Measurements from ENCODE around the gene TDRD1. TPM values are rescaled to one million over a fixed set of nuclear protein-coding genes. Genes with fewer than 3 reads are reported as not detected.
"Not testable (repeated sequence)": the region's sequence is repeated elsewhere in the genome, so short reads cannot be mapped to it uniquely, and the experiment has no call there.

The TDRD1 gene
- total RNA-seq, 1 donor from 2014 or later, result 1.9 TPM

- no peak overlapping the region for H3K27ac ChIP-seq (replicated peaks)
- H3K4me3 ChIP-seq, result no peak overlapping the region
- no peaks in the 10 kb centered on the region for H3K27me3 ChIP-seq (ENCODE audit: low read depth)
- peaks cover 13% of the 10 kb centered on the region for H3K4me1 ChIP-seq
- peaks cover 56% of the 10 kb centered on the region for H3K36me3 ChIP-seq
- DNase-seq, result no peak
- intact Hi-C loops (cut with micrococcal nuclease), result no loop called here
- TF ChIP-seq CTCF (IDR thresholded peaks at IDR 0.05; ENCODE audit: borderline replicate concordance), result no peak
- no peaks in the 10 kb centered on the region for H3K9me3 ChIP-seq (replicated peaks)
Measured at GRCh38 chr10:114142018-114142417, 37.1 kb upstream of the TDRD1 start.

- no peak overlapping the region for H3K4me3 ChIP-seq
- peaks cover 61% of the 10 kb centered on the region for H3K36me3 ChIP-seq
- H3K4me1 ChIP-seq, result peaks cover 13% of the 10 kb centered on the region
- H3K9me3 ChIP-seq (replicated peaks), result no peaks in the 10 kb centered on the region
- H3K27ac ChIP-seq (replicated peaks), result no peak overlapping the region
- no peak for DNase-seq
- H3K27me3 ChIP-seq (ENCODE audit: low read depth), result no peaks in the 10 kb centered on the region
- intact Hi-C loops (cut with micrococcal nuclease), result no loop called here
- TF ChIP-seq CTCF (IDR thresholded peaks at IDR 0.05; ENCODE audit: borderline replicate concordance), result no peak
Measured at GRCh38 chr10:114143160-114143559, 36.0 kb upstream of the TDRD1 start.

DNA sequence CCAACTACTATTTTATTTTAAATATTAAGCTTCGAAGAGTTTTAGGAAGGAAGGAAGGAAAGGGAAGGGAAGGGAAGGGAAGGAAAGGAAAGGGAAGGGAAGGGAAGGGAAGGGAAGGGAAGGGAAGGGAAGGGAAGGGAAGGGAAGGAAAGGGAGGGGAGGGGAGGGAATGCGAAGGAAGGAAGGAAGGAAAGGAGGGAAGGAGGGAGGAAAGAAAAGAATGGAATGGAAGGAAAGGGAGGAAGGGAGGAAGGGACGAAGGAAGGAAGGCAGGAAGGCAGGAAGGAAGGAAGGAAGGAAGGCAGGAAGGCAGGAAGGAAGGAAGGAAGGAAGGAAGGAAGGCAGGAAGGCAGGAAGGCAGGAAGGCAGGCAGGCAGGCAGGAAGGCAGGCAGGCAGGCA is 29.7 kb upstream of the TDRD1 start:
- H3K9me3 ChIP-seq (replicated peaks); H3K27me3 ChIP-seq (ENCODE audit: low read depth); DNase-seq; H3K4me3 ChIP-seq; intact Hi-C loops (cut with micrococcal nuclease); H3K27ac ChIP-seq (replicated peaks); H3K4me1 ChIP-seq: not testable (repeated sequence)
- H3K36me3 ChIP-seq, result peaks cover 83% of the 10 kb centered on the region

- intact Hi-C loops (cut with micrococcal nuclease), result no loop called here
Measured at GRCh38 chr10:114151486-114151885, 27.7 kb upstream of the TDRD1 start.

DNA sequence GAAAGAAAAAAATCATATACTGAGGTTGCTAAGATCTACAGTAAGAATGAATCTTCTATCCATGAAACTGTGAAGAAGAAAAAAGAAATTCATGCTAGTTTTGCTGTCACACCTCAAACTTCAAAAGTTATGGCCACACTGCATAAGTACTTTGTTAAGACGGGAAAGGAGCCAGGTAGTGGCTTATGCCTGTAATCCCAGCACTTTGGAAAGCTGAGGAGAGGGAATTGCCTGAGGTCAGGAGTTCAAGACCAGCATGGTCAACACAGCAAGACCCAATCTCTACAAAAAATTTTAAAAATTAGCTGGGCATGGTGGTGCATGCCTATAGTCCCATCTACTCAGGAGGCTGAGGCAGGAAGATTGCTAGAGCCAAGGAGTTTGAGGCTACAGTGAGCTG is 27.3 kb upstream of the TDRD1 start:
- intact Hi-C loops (cut with micrococcal nuclease), result no loop called here
- TF ChIP-seq CTCF (IDR thresholded peaks at IDR 0.05; ENCODE audit: borderline replicate concordance), result no peak

More at GRCh38 chr10:114151486-114151885, 27.7 kb upstream of the TDRD1 start:
- H3K4me3 ChIP-seq, result no peak overlapping the region
- peaks cover 85% of the 10 kb centered on the region for H3K36me3 ChIP-seq
- H3K9me3 ChIP-seq (replicated peaks), result peaks cover 6% of the 10 kb centered on the region
- no peak for TF ChIP-seq CTCF (IDR thresholded peaks at IDR 0.05; ENCODE audit: borderline replicate concordance)
- no peaks in the 10 kb centered on the region for H3K4me1 ChIP-seq
- no peaks in the 10 kb centered on the region for H3K27me3 ChIP-seq (ENCODE audit: low read depth)
- no peak overlapping the region for H3K27ac ChIP-seq (replicated peaks)
- no peak for DNase-seq

GRCh38 chr10:114157912-114158311 is 21.2 kb upstream of the TDRD1 start:
- Histone ChIP-seq H3K27ac (replicated peaks) (no peak overlapping the region), H3K36me3 (peaks cover 62% of the 10 kb centered on the region), H3K9me3 (replicated peaks) (peaks cover 6% of the 10 kb centered on the region), H3K27me3 (ENCODE audit: low read depth) (no peaks in the 10 kb centered on the region), H3K4me3 (no peak overlapping the region), H3K4me1 (peaks cover 36% of the 10 kb centered on the region)
- intact Hi-C loops (cut with micrococcal nuclease), result no loop called here
- TF ChIP-seq CTCF (IDR thresholded peaks at IDR 0.05; ENCODE audit: borderline replicate concordance), result no peak
- no peak for DNase-seq

More for the DNA sequence above, 27.3 kb upstream of the TDRD1 start:
- Histone ChIP-seq H3K4me1 (no peaks in the 10 kb centered on the region), H3K4me3 (no peak overlapping the region), H3K36me3 (peaks cover 85% of the 10 kb centered on the region), H3K27ac (replicated peaks) (no peak overlapping the region), H3K9me3 (replicated peaks) (peaks cover 6% of the 10 kb centered on the region), H3K27me3 (ENCODE audit: low read depth) (no peaks in the 10 kb centered on the region)
- DNase-seq, result no peak
